Skeletal muscle satellite cell (primary cell): ENCODE measurements around the gene NTN4.
"Not testable (repeated sequence)": the region's sequence is repeated elsewhere in the genome, so short reads cannot be mapped to it uniquely, and the experiment has no call there.

Source experiments
- H3K27me3 ChIP-seq: 2 replicates; pipeline ENCODE4 v1.7.0; 2013; ENCODE audit warnings: low read length; ENCODE audit not compliant: control insufficient read depth, insufficient read depth
- H3K36me3 ChIP-seq: 2 replicates; pipeline ENCODE4 v1.7.0; 2013; ENCODE audit warnings: mild to moderate bottlenecking, control low read depth, low read length; ENCODE audit not compliant: insufficient read depth
- H3K4me1 ChIP-seq: 2 replicates; pipeline ENCODE4 v1.7.0; 2013; ENCODE audit warnings: low read length; ENCODE audit not compliant: control insufficient read depth, insufficient read depth
- H3K4me2 ChIP-seq: 2 replicates; pipeline ENCODE4 v1.7.0; 2013; ENCODE audit warnings: mild to moderate bottlenecking, low read length
- H3K4me3 ChIP-seq: 2 replicates; pipeline ENCODE4 v1.7.0; 2013; ENCODE audit warnings: low read length
- H3K9ac ChIP-seq: 2 replicates; pipeline ENCODE4 v1.7.0; 2013; ENCODE audit warnings: mild to moderate bottlenecking, low read depth, low read length, moderate library complexity
- H3K9me3 ChIP-seq: replicated peaks from 2 replicates; pipeline ENCODE4 v1.7.0; 2013; ENCODE audit warnings: mild to moderate bottlenecking, control low read depth, low read length

NTN4 gene

DNA sequence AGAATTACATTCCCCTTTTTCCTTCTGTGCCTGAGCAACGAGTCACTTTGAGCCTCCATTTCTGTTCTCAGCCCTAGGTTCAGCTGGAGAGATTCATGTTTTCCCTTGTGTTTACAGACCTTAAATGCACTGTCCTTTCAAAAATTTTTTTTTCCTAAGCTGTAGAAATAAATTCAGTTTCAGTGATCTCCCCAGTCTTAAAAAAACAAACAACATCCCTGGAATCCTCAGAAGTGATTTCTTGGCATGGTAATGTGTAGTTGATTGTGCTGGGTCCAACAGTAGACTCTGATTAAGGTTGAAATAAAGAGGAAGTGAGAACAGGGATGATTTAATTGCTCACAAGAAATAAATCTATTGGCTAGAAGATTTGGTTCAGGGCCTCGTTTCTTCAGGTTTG, 89.3 kb downstream of the NTN4 start:
- no peaks in the 10 kb centered on the region for H3K27me3 ChIP-seq
- no peak overlapping the region for H3K4me2 ChIP-seq
- no peaks in the 10 kb centered on the region for H3K9me3 ChIP-seq
- H3K4me1 ChIP-seq = peaks cover 16% of the 10 kb centered on the region
- H3K4me3 ChIP-seq = no peak overlapping the region
- peaks cover 5% of the 10 kb centered on the region for H3K36me3 ChIP-seq
- peak overlapping the region; percentile 2 for H3K9ac ChIP-seq

DNA sequence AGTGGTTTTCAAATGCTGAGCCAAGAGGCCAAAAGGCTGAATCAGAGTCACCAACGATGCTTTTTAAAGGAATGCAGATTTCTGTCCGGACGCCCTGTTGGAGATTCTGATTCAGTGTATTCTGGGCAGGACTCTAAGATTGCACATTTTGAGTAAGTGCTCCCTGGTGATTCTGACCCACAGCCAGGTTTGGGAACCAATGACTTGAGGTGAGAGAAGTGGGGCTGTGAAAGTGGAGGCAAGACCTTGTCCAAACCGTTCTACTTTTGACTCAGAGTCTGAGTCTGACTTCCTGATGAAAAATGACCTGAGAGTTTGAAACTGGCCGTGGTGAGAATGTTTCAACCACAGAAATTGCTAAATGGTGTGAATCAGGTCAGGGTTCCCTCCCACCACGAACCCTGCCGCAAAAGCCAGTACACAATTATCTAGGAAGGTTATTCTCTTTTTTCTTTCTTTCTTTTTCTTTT, 90.2 kb downstream of the NTN4 start:
- Histone ChIP-seq H3K4me1 (peaks cover 16% of the 10 kb centered on the region), H3K9me3 (no peaks in the 10 kb centered on the region), H3K4me3 (no peak overlapping the region), H3K36me3 (peaks cover 5% of the 10 kb centered on the region), H3K27me3 (no peaks in the 10 kb centered on the region), H3K4me2 (peak overlapping the region; percentile 38), H3K9ac (peak overlapping the region; percentile 2)

DNA sequence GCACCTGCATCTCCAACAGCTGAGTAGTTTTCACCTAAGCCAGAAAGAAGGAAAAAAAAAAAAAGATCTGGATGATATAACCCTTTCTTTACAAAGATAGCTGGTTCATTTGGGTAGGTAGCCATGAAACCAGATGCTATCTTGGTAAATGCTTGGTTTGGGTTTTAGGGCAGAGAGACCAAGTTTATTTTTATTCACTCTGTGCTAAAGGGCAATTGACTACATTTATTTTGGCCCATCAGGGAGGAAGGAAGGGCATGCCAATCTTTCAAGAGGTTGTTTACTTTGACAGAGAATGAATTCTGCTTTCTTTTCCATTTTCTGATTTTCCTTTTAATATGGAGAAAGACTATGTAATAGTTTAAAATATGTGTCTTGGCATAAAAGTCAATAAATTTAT, 91.0 kb downstream of the NTN4 start:
- Histone ChIP-seq H3K27me3 (no peaks in the 10 kb centered on the region), H3K4me3 (no peak overlapping the region), H3K4me2 (no peak overlapping the region), H3K36me3 (peaks cover 5% of the 10 kb centered on the region), H3K9ac (no peak overlapping the region), H3K4me1 (peaks cover 16% of the 10 kb centered on the region), H3K9me3 (no peaks in the 10 kb centered on the region)

DNA sequence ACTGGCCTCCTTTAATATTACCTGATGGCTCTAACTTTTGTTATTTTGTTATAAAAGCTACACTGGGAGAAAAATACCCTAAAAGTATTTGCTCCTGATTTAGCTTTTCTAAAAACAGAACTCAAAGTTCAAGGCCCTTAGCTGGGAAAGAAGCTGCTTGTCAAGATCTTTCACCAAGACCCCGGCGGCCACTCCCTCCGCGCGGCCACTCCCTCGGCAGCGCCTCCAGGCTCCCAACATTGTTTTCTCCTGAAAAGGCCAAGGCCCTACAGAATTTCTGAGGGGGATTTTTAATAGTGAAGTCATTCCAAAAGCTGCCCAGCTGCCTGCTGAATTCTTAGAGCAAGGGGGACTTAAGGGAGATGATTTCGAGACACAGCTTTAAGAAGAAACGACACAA, 96.4 kb downstream of the NTN4 start:
- Histone ChIP-seq H3K27me3 (no peaks in the 10 kb centered on the region), H3K9ac (no peak overlapping the region)

DNA sequence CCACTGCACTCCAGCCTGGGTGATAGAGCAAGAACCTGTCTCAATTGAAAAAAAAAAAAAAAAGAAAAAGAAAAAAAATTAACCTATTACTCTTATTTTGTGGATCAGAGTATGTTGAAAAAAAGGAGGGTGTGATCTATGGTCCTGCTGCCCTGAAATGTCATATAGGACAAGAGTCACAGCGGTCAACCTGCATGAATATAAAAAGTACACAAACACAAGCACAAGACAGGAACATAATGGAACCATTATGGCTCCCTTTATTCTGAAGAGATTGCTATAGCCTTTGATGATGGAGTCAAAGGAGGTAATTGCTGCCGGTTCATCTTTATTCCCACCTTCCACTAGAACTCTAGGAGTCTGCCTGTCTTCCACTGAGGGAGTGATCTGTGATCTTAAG, 96.9 kb downstream of the NTN4 start:
- H3K4me2 ChIP-seq = no peak overlapping the region
- H3K9me3 ChIP-seq = no peaks in the 10 kb centered on the region
- H3K27me3 ChIP-seq = no peaks in the 10 kb centered on the region
- no peak overlapping the region for H3K4me3 ChIP-seq
- H3K4me1 ChIP-seq = no peaks in the 10 kb centered on the region
- H3K9ac ChIP-seq = no peak overlapping the region
- peaks cover 15% of the 10 kb centered on the region for H3K36me3 ChIP-seq

More for the DNA sequence above, 96.4 kb downstream of the NTN4 start:
- H3K36me3 ChIP-seq = peaks cover 15% of the 10 kb centered on the region
- no peak overlapping the region for H3K4me3 ChIP-seq
- no peaks in the 10 kb centered on the region for H3K9me3 ChIP-seq
- H3K4me1 ChIP-seq = no peaks in the 10 kb centered on the region
- H3K4me2 ChIP-seq = no peak overlapping the region

DNA sequence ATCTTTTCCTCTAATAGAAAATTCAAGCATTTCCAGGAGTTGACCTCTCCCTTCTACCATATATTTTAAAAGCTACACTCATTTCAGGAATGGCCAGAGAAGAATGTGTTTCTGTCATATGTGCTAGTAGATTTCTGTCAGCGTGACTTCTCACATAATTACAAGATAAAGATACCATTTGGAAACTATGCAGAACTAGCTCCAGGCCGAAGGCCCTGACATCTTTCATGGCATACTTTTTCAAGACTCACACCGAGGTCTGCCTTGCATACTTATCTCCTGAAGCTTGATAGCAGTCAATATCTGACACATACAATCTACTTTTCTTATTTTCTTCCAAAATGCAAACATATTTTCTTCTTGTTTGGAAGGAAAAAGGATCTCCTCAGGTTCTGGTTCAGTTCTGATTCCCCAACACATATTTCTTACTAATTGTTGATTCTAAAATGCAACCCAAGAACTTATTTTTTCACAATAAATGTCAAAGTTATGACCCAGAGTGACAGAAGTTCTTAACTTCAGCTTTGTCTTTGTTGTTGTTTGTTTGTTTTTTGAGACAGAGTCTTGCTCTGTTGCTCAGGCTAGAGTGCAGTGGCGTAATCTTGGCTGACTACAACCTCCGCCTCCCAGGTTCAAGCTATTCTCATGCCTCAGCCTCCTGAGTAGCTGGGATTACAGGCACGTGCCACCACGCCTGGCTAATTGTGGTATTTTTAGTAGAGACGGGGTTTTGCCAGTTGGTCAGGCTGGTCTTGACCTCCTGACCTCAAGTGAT, 99.5 kb downstream of the NTN4 start:
- H3K9me3 ChIP-seq = no peaks in the 10 kb centered on the region
- no peak overlapping the region for H3K4me3 ChIP-seq
- no peak overlapping the region for H3K9ac ChIP-seq
- no peak overlapping the region for H3K4me2 ChIP-seq
- no peaks in the 10 kb centered on the region for H3K4me1 ChIP-seq
- peaks cover 15% of the 10 kb centered on the region for H3K36me3 ChIP-seq
- H3K27me3 ChIP-seq = no peaks in the 10 kb centered on the region

DNA sequence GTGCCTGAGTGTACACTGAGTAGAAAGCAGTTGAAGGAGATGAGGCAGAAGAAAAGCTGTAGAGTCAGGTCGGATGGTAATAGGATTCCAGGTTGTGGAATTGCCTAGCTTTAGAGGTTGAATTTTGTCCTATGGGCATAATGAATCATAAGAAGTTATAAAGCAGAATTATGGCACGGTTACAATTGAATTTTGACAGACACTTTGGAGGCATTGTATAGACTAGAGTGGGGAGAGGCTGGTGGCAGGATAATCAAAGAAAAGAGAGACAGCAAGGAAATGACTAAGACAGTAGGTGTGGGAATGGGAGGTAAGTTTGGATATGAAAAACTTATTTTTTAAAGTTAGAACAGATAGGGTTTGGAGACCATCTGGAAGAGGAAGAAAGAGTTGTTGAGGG, 102.6 kb downstream of the NTN4 start:
- Histone ChIP-seq H3K36me3 (peaks cover 13% of the 10 kb centered on the region), H3K4me2 (no peak overlapping the region), H3K9ac (no peak overlapping the region), H3K27me3 (no peaks in the 10 kb centered on the region), H3K4me3 (no peak overlapping the region), H3K9me3 (no peaks in the 10 kb centered on the region), H3K4me1 (no peaks in the 10 kb centered on the region)

DNA sequence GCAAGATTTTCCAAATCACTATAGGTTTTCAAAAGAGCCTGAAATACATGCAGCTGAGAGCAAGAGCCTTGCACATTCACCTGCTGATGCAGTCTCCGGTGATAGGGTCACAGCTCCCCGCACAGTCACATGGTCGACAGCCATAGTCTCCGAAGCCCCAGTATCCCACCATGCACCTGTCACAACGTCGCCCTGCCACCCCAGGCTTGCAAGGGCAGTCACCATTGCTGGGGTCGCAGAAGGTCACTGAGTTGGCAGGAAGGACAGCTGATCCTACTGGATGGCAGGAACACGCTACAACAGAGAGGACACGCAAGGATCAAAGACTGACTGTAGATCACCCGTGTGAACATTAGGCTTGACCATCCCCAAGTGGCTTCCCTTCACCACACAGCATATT, 107.1 kb downstream of the NTN4 start:
- H3K4me3 ChIP-seq = no peak overlapping the region
- no peak overlapping the region for H3K9ac ChIP-seq

DNA sequence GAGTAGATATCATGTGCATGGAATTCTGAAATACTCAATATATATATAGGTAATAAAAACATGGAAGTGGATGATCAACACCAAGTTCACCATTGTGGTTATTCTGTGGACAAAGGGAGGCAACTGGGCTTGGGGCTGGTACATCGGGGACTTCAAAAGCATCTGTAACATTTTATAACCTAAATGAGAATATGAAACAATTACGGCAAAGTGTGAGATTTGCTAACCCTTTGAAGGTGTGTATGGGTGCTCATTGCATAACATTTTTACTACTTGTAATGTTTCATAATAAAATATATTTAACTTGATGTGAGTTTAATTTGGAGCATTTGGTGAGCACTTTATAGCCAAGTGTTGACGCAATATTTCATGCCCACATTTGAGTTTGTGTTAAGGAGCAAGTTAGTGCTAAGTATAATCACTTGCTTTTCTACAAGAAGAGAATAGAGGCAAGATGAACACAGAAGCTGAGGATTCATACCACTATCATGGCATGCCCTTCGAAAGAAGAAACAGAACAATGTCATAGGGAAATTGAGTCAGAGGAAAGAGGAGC, 109.3 kb downstream of the NTN4 start:
- no peak overlapping the region for H3K9ac ChIP-seq
- H3K4me2 ChIP-seq = no peak overlapping the region
- peaks cover 26% of the 10 kb centered on the region for H3K36me3 ChIP-seq
- no peaks in the 10 kb centered on the region for H3K27me3 ChIP-seq
- H3K9me3 ChIP-seq = no peaks in the 10 kb centered on the region
- no peaks in the 10 kb centered on the region for H3K4me1 ChIP-seq
- no peak overlapping the region for H3K4me3 ChIP-seq

More for the DNA sequence above, 107.1 kb downstream of the NTN4 start:
- H3K36me3 ChIP-seq = peaks cover 26% of the 10 kb centered on the region
- no peaks in the 10 kb centered on the region for H3K27me3 ChIP-seq
- H3K4me1 ChIP-seq = no peaks in the 10 kb centered on the region
- no peaks in the 10 kb centered on the region for H3K9me3 ChIP-seq
- H3K4me2 ChIP-seq = no peak overlapping the region

DNA sequence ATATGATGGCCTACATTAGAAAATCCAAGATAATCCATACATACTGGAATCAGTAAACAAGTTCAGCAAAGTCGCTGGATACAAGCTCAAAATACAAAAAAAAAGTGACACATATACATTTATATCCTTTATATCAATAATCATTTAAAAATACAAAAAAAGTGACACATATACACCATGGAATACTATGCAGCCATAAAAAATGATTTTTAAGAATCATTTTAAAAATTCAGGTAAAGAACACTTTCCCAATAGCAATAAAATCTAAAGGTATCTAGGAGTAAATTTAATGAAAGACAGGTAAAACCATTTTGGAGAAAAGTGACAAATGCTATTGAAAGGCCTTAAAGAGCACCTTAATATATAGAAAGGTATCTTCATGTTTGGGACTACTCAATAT, 111.9 kb downstream of the NTN4 start:
- Histone ChIP-seq H3K4me2 (no peak overlapping the region), H3K36me3 (peaks cover 26% of the 10 kb centered on the region), H3K9ac (no peak overlapping the region), H3K27me3 (no peaks in the 10 kb centered on the region), H3K4me3 (no peak overlapping the region), H3K4me1 (no peaks in the 10 kb centered on the region), H3K9me3 (no peaks in the 10 kb centered on the region)

DNA sequence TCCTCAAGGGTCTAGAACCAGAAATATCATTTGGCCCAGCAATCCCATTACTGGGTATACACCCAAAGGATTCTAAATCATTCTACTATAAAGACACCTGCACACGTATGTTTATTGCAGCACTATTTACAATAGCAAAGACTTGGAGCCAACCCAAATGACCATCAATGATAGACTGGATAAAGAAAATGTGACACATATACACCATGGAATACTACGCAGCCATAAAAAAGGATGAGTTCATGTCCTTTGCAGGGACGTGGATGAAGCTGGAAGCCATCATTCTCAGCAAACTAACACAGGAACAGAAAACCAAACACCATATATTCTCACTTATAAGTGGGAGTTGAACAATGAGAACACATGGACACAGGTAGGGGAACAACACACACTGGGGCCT, 112.8 kb downstream of the NTN4 start:
- peaks cover 22% of the 10 kb centered on the region for H3K36me3 ChIP-seq
- not testable (repeated sequence) for H3K4me3 ChIP-seq, H3K4me1 ChIP-seq, H3K9ac ChIP-seq, H3K27me3 ChIP-seq, H3K9me3 ChIP-seq, H3K4me2 ChIP-seq

DNA sequence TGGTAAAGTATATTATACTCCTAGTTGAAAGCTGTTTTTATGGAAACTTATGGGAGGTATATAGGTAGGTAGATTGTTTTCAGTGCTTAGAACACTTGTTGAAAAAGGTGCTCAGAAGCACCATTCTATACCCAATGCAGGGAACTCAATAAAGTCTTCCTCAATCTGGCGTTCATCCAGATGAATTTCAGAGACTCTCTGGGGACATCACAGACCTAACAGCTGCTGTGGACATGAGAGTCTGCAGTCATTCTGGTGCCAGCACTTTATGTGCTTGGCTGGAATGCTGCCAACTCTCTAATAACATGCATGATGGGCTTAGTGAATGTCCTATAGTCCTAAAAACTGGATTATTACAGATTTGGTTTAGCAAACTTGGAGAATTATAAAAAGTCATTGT, 115.9 kb downstream of the NTN4 start:
- Histone ChIP-seq H3K4me3 (no peak overlapping the region), H3K9me3 (no peaks in the 10 kb centered on the region), H3K36me3 (peaks cover 9% of the 10 kb centered on the region)

More for the DNA sequence above, 115.9 kb downstream of the NTN4 start:
- Histone ChIP-seq H3K4me2 (no peak overlapping the region), H3K27me3 (no peaks in the 10 kb centered on the region), H3K4me1 (no peaks in the 10 kb centered on the region), H3K9ac (no peak overlapping the region)
